H1 (cell line): ENCODE measurements around the gene PLCL1. TPM values are rescaled to one million over a fixed set of nuclear protein-coding genes. Genes with fewer than 3 reads are reported as not detected.

ENCODE experiments used
- CTCF ChIA-PET: fragments of 300-600 bp; sonication (Branson Sonifier 250); formaldehyde crosslinking; loops from one replicate; lab custom pipeline; 2021; ENCODE audit not compliant: partially characterized antibody; lab: Charles Lee
- POLR2A ChIA-PET: fragments of 300-600 bp; sonication (Branson Sonifier 250); formaldehyde crosslinking; loops from one replicate; lab custom pipeline; 2021; ENCODE audit warnings: inconsistent platforms; ENCODE audit not compliant: partially characterized antibody; lab: Charles Lee
- DNase-seq, 2 experiments: peaks; one replicate each; pipeline versions ENCODE4 v3.0.0 to v3.0.0-alpha.2; 2010 to 2022; ENCODE audit warnings: low spot score in 2 of 2, low read depth in 1 of 2, mixed read lengths in 1 of 2
- FAIRE-seq: peaks from 2 replicates; lab custom pipeline; 2011; peaks lifted over from hg19 to GRCh38; lab: Jason Lieb, UNC
- H2AFZ ChIP-seq: 2 replicates; pipeline ENCODE4 v1.8.1; 2012; ENCODE audit warnings: low read length, inconsistent platforms
- H2AK5ac ChIP-seq: 2 replicates; pipeline ENCODE4 v1.6.1; 2013; ENCODE audit warnings: low read depth, low read length
- H2BK120ac ChIP-seq: replicated peaks from 2 replicates; pipeline ENCODE3; 2013; ENCODE audit warnings: low read depth, low read length, inconsistent platforms
- H2BK12ac ChIP-seq: 2 replicates; pipeline ENCODE4 v1.6.1; 2013; ENCODE audit warnings: low read depth, low read length
- H2BK15ac ChIP-seq: 2 replicates; pipeline ENCODE4 v1.6.1; 2013; ENCODE audit warnings: low read length
- H2BK20ac ChIP-seq: 2 replicates; pipeline ENCODE4 v1.6.1; 2013; ENCODE audit warnings: low read length
- H2BK5ac ChIP-seq: 2 replicates; pipeline ENCODE4 v1.6.1; 2013; ENCODE audit warnings: low read depth, low read length
- H3K14ac ChIP-seq: 2 replicates; pipeline ENCODE4 v1.6.1; 2013; ENCODE audit warnings: inconsistent platforms; ENCODE audit not compliant: insufficient read length
- H3K18ac ChIP-seq: 2 replicates; pipeline ENCODE4 v1.6.1; 2013; ENCODE audit warnings: low read length; ENCODE audit errors: extremely low read depth
- H3K23ac ChIP-seq: 2 replicates; pipeline ENCODE4 v1.6.1; 2013; ENCODE audit warnings: inconsistent platforms; ENCODE audit not compliant: insufficient read length
- H3K23me2 ChIP-seq: 2 replicates; pipeline ENCODE4 v1.6.1; 2013; ENCODE audit warnings: low read depth, low read length
- H3K27ac ChIP-seq: 2 replicates; pipeline ENCODE4 v1.6.1; 2011; ENCODE audit warnings: low read depth, low read length, inconsistent platforms
- H3K27me3 ChIP-seq, 4 experiments: replicated peaks in 1 of 4; 1 replicate in 1 of 4; 2 replicates in 3 of 4; pipeline versions ENCODE4 v1.6.1 to v1.8.1; 2011 to 2013; ENCODE audit warnings: low read length in 3 of 4, mild to moderate bottlenecking in 3 of 4, inconsistent platforms in 2 of 4, mixed read lengths in 2 of 4, moderate library complexity in 1 of 4; ENCODE audit not compliant: control insufficient read depth in 3 of 4, insufficient read depth in 3 of 4; ENCODE audit errors: extremely low read depth in 1 of 4
- H3K36me3 ChIP-seq, 4 experiments: 2 replicates each; pipeline versions ENCODE4 v1.6.1 to v1.8.1; 2011 to 2013; ENCODE audit warnings: mild to moderate bottlenecking in 4 of 4, low read length in 3 of 4, moderate library complexity in 2 of 4, control low read depth in 1 of 4, inconsistent platforms in 1 of 4; ENCODE audit not compliant: insufficient read depth in 4 of 4, control insufficient read depth in 2 of 4
- H3K4ac ChIP-seq: replicated peaks from 2 replicates; pipeline ENCODE3; 2013; ENCODE audit warnings: low read length, low read depth, mixed read lengths, inconsistent platforms; ENCODE audit not compliant: insufficient read length
- H3K4me1 ChIP-seq, 4 experiments: replicated peaks in 1 of 4; 1 replicate in 1 of 4; 2 replicates in 3 of 4; pipeline versions ENCODE4 v1.6.1 to v1.8.1; 2011 to 2013; ENCODE audit warnings: low read length in 3 of 4, inconsistent platforms in 2 of 4, mixed read lengths in 1 of 4; ENCODE audit not compliant: insufficient read depth in 4 of 4, control insufficient read depth in 3 of 4
- H3K4me2 ChIP-seq, 2 experiments: 2 replicates each; pipeline versions ENCODE4 v1.6.1 to v1.8.1; 2011 to 2013; ENCODE audit warnings: low read depth in 2 of 2, low read length in 2 of 2, control low read depth in 1 of 2, inconsistent platforms in 1 of 2, mild to moderate bottlenecking in 1 of 2; ENCODE audit not compliant: insufficient read depth in 1 of 2
- H3K4me3 ChIP-seq, 4 experiments: fragments of 200-600, 300-600 bp in 1 of 4; sonication (generic), shearing (Covaris generic), sonication (Bioruptor Twin) in 1 of 4; 2 replicates each; pipeline versions ENCODE4 v1.5.1 to v1.8.1; 2011 to 2016; ENCODE audit warnings: low read length in 4 of 4, low read depth in 3 of 4, control low read depth in 2 of 4, inconsistent platforms in 2 of 4, mild to moderate bottlenecking in 2 of 4, mixed read lengths in 1 of 4, moderate library complexity in 1 of 4; ENCODE audit not compliant: insufficient read depth in 2 of 4; ENCODE audit errors: extremely low read depth in 1 of 4
- H3K56ac ChIP-seq: replicated peaks from 2 replicates; pipeline ENCODE3; 2013; ENCODE audit warnings: low read depth, mild to moderate bottlenecking, mixed read lengths, low read length, inconsistent platforms; ENCODE audit not compliant: insufficient read length
- H3K79me1 ChIP-seq: 2 replicates; pipeline ENCODE4 v1.6.1; 2013; ENCODE audit warnings: low read depth, low read length, control low read depth
- H3K79me2 ChIP-seq, 2 experiments: 2 replicates each; pipeline versions ENCODE4 v1.6.1 to v1.8.1; 2012 to 2013; ENCODE audit warnings: low read length in 2 of 2, mild to moderate bottlenecking in 2 of 2, inconsistent platforms in 1 of 2; ENCODE audit not compliant: insufficient read depth in 2 of 2, control insufficient read depth in 1 of 2
- H3K9ac ChIP-seq, 4 experiments: replicated peaks in 1 of 4; 1 replicate in 1 of 4; 2 replicates in 3 of 4; pipeline versions ENCODE4 v1.6.1 to v1.8.1; 2011 to 2013; ENCODE audit warnings: low read depth in 3 of 4, low read length in 3 of 4, control low read depth in 2 of 4, mild to moderate bottlenecking in 2 of 4, moderate library complexity in 2 of 4, inconsistent platforms in 1 of 4; ENCODE audit errors: extremely low read depth in 1 of 4
- H3K9me3 ChIP-seq, 2 experiments: 2 replicates each; pipeline versions ENCODE4 v1.6.1 to v1.8.1; 2012 to 2013; ENCODE audit warnings: mild to moderate bottlenecking in 2 of 2, moderate library complexity in 2 of 2, control low read depth in 1 of 2, inconsistent platforms in 1 of 2, low read depth in 1 of 2, low read length in 1 of 2, mixed read lengths in 1 of 2; ENCODE audit not compliant: insufficient read depth in 2 of 2
- H4K20me1 ChIP-seq, 2 experiments: replicated peaks in 1 of 2; 2 replicates each; pipeline versions ENCODE3 to v1.8.1; 2011 to 2013; ENCODE audit warnings: inconsistent platforms in 2 of 2, low read length in 2 of 2, mild to moderate bottlenecking in 1 of 2; ENCODE audit not compliant: insufficient read depth in 2 of 2, control insufficient read depth in 1 of 2
- H4K5ac ChIP-seq: 2 replicates; pipeline ENCODE4 v1.6.1; 2013; ENCODE audit warnings: low read length, low read depth, mixed read lengths, inconsistent platforms; ENCODE audit not compliant: insufficient read length
- H4K8ac ChIP-seq: 2 replicates; pipeline ENCODE4 v1.8.0; 2013; ENCODE audit warnings: mild to moderate bottlenecking, moderate library complexity, low read length, inconsistent platforms; ENCODE audit not compliant: insufficient read depth; ENCODE audit errors: extremely low read depth
- H4K91ac ChIP-seq: replicated peaks from 2 replicates; pipeline ENCODE3; 2013; ENCODE audit warnings: low read length, mixed read lengths, inconsistent platforms; ENCODE audit not compliant: insufficient read length
- FOSL1 ChIP-seq: IDR thresholded peaks from 2 replicates; pipeline ENCODE4 v1.6.1; 2011; ENCODE audit warnings: mild to moderate bottlenecking, low read depth, low read length, moderate library complexity; ENCODE audit not compliant: insufficient read depth
- SP4 ChIP-seq: IDR thresholded peaks from 2 replicates; pipeline ENCODE4 v1.6.1; 2012; ENCODE audit warnings: low read length, inconsistent platforms
- whole genome bisulfite sequencing, 2 experiments: shearing (Covaris generic) in 1 of 2; methylation state at CpG; one replicate each; pipeline versions ENCODE4 v1.1.6 to v1.1.7; 2013 to 2015; ENCODE audit warnings: low lambda C conversion rate in 2 of 2, mixed read lengths in 2 of 2, inconsistent platforms in 1 of 2, low coverage in 1 of 2, missing lambda C conversion rate in 1 of 2; ENCODE audit not compliant: insufficient replicate concordance in 2 of 2, insufficient coverage in 1 of 2, insufficient read length in 1 of 2; ENCODE audit errors: extremely low coverage in 1 of 2, missing lambda C conversion rate in 1 of 2; 5-methylcytosine and 5-hydroxymethylcytosine counted together
- polyA plus RNA-seq, 7 experiments: library from polyadenylated mRNA; depleted of rRNA in 3 of 7; stranded (reverse) in 5 of 7; unstranded in 2 of 7; fragments of >200 nt in 5 of 7; fragments of 200-250 nt in 2 of 7; gene quantifications; 1 replicate in 5 of 7; 2 replicates in 1 of 7; 4 replicates in 1 of 7; pipeline versions ENCODE4 v1.2.1 to v1.2.3, GENCODE V29; 2011 to 2013; ENCODE audit warnings: missing spikeins in 2 of 7, mixed read lengths in 2 of 7
- total RNA-seq: library from RNA; stranded (reverse); fragmentation: NEBNext Ultra II Directional; extraction: Animal tissue kit (Norgen Biotek cat#: 25700); gene quantifications from 2 replicates; pipeline ENCODE4 v1.2.1, GENCODE V29; 2021

PLCL1 gene
- total and polyA plus RNA-seq, 2 of the 8 experiments (the other 6 are each of a cell fraction or from before 2014, with no cell fraction given), result not detected

DNA sequence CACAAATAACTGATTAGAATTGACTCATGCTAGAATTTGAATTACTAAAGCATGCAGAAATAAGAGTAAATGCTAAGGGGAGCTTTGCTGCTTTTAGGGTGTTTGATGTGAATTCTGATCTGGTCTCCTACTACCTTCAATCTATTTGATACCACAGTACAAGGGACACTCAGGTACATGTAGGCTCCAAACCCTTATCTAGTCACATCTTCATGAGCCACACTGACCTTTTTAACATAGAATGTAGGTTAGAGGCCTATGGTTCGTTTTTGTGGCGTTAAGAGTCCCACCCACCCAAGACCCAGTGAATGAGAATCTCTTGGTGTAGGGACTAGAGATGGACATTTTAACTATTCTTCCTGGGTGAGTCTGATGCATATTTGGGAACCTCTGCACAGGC lies 65.7 kb downstream of the PLCL1 start:
- H3K27ac ChIP-seq, result no peak overlapping the region
- no peak overlapping the region for H3K23ac ChIP-seq
- H3K4ac ChIP-seq, result no peak overlapping the region
- WGBS, 2 experiments, result 100% methylated on average over 2 of the region's 2 CpGs; no CpG with 5 or more reads in 1 of the 2 experiments
- H3K79me2 ChIP-seq, result no peaks in the 10 kb centered on the region
- H2AFZ ChIP-seq, result no peak overlapping the region
- H2BK5ac ChIP-seq, result no peak overlapping the region
- no peak overlapping the region for H2BK120ac ChIP-seq
- H3K56ac ChIP-seq, result no peak overlapping the region
- DNase-seq (no peak), FAIRE-seq (no peak)
- no peak overlapping the region for H2BK20ac ChIP-seq
- no peak overlapping the region for H3K4me2 ChIP-seq
- TF ChIP-seq SP4 (no peak), FOSL1 (no peak)
- H3K79me1 ChIP-seq, result no peaks in the 10 kb centered on the region
- H3K23me2 ChIP-seq, result no peaks in the 10 kb centered on the region
- no peak overlapping the region for H4K91ac ChIP-seq
- H3K9ac ChIP-seq, result no peak overlapping the region
- H2BK15ac ChIP-seq, result no peak overlapping the region
- H3K27me3 ChIP-seq, result no peaks in the 10 kb centered on the region
- H3K14ac ChIP-seq, result no peak overlapping the region
- H4K8ac ChIP-seq, result no peak overlapping the region
- H4K5ac ChIP-seq, result no peak overlapping the region
- no peak overlapping the region for H3K4me3 ChIP-seq
- H3K4me1 ChIP-seq, result peaks cover 3 to 5% (median 3%) of the 10 kb centered on the region in 4 experiments
- H3K9me3 ChIP-seq, result no peaks in the 10 kb centered on the region
- H2BK12ac ChIP-seq, result no peak overlapping the region
- CTCF ChIA-PET, result interaction anchor here (1.2 kb wide), 1 partner anchor 18 kb away, joined by 3 read pairs; no protein-coding TSS in a partner anchor
- no peaks in the 10 kb centered on the region for H3K36me3 ChIP-seq
- no peak overlapping the region for H2AK5ac ChIP-seq
- H3K18ac ChIP-seq, result no peak overlapping the region
- POLR2A ChIA-PET, result no interaction called here
- no peaks in the 10 kb centered on the region for H4K20me1 ChIP-seq
